GM12878 (cell line): ENCODE measurements around the gene NEGR1. TPM values are rescaled to one million over a fixed set of nuclear protein-coding genes. Genes with fewer than 3 reads are reported as not detected.

Source experiments
- ATAC-seq: fragments of 200-7000 bp; cut with Tn5 transposase; 3 replicates; pipeline ENCODE4 v1.9.1; 2020; ENCODE audit warnings: mild to moderate bottlenecking, moderate library complexity
- BruUV-seq: library from RNA; stranded (reverse); fragments of 400-500 nt; replicated peaks from 2 replicates; lab custom pipeline; 2021; lab: Mats Ljungman, UMichigan
- CTCF ChIA-PET: fragments of 300-600 bp; sonication (Branson Sonifier 250); formaldehyde crosslinking; extraction: SDS; loops from one replicate; lab custom pipeline; 2021; ENCODE audit warnings: inconsistent platforms; lab: Yijun Ruan, JAX
- POLR2A ChIA-PET: fragments of 350-600 bp; formaldehyde crosslinking; extraction: SDS; loops from one replicate; lab custom pipeline; 2021; ENCODE audit warnings: inconsistent platforms; lab: Charles Lee
- RAD21 ChIA-PET: fragments of 300-600 bp; sonication (Branson Sonifier 250); formaldehyde crosslinking; loops from one replicate; lab custom pipeline; 2023; ENCODE audit warnings: antibody characterized with exemption; ENCODE audit not compliant: unreplicated experiment; lab: Charles Lee
- SMC1A ChIA-PET: fragments of 300-600 bp; sonication (Branson Sonifier 250); formaldehyde crosslinking; loops from one replicate; lab custom pipeline; 2023; ENCODE audit not compliant: unreplicated experiment, uncharacterized antibody; lab: Charles Lee
- DNase-seq: peaks from one replicate; pipeline ENCODE4 v3.0.0-alpha.2; 2011; ENCODE audit warnings: low read depth, low spot score
- FAIRE-seq: peaks from 3 replicates; lab custom pipeline; 2011; peaks lifted over from hg19 to GRCh38; lab: Jason Lieb, UNC
- H2AFZ ChIP-seq: 2 replicates; pipeline ENCODE4 v1.6.0; 2011; ENCODE audit warnings: low read depth, low read length, control low read depth; ENCODE audit not compliant: control insufficient read depth
- H3K27ac ChIP-seq: 2 replicates; pipeline ENCODE4 v1.5.1; 2011; ENCODE audit warnings: control low read depth; ENCODE audit not compliant: control insufficient read depth, insufficient read depth
- H3K27me3 ChIP-seq, 2 experiments: replicated peaks in 1 of 2; 2 replicates each; pipeline versions ENCODE4 v1.6.0 to v1.6.1; 2011; ENCODE audit warnings: low read length in 1 of 2; ENCODE audit not compliant: control insufficient read depth in 2 of 2, insufficient read depth in 2 of 2
- H3K36me3 ChIP-seq, 2 experiments: 2 replicates each; pipeline ENCODE4 v1.5.1; 2011; ENCODE audit warnings: low read length in 1 of 2; ENCODE audit not compliant: control insufficient read depth in 2 of 2, insufficient read depth in 2 of 2
- H3K4me1 ChIP-seq: 2 replicates; pipeline ENCODE4 v1.6.1; 2011; ENCODE audit warnings: mild to moderate bottlenecking, low read length, moderate library complexity, mixed read lengths; ENCODE audit not compliant: control insufficient read depth, insufficient read depth
- H3K4me2 ChIP-seq: 2 replicates; pipeline ENCODE4 v1.6.0; 2011; ENCODE audit warnings: control low read depth; ENCODE audit not compliant: control insufficient read depth, insufficient read depth
- H3K4me3 ChIP-seq: fragments of 200-600 bp; sonication (generic); 2 replicates; pipeline ENCODE4 v1.5.1; 2016
- H3K79me2 ChIP-seq: 2 replicates; pipeline ENCODE4 v1.6.0; 2011; ENCODE audit warnings: low read length; ENCODE audit not compliant: control insufficient read depth, insufficient read depth
- H3K9ac ChIP-seq: 2 replicates; pipeline ENCODE4 v1.8.0; 2011; ENCODE audit warnings: low read length, control low read depth, mixed read lengths; ENCODE audit not compliant: control insufficient read depth, insufficient read depth
- H3K9me3 ChIP-seq: replicated peaks from 3 replicates; pipeline ENCODE4 v1.5.1; 2011; ENCODE audit warnings: mild to moderate bottlenecking, low read length; ENCODE audit not compliant: control insufficient read depth, insufficient read depth
- H4K20me1 ChIP-seq: 2 replicates; pipeline ENCODE4 v1.6.0; 2011; ENCODE audit not compliant: control insufficient read depth, insufficient read depth
- CUX1 ChIP-seq: IDR thresholded peaks from 2 replicates; pipeline ENCODE4 v1.6.1; 2012; ENCODE audit warnings: improper control_type of control experiment, low read depth, low read length; ENCODE audit not compliant: insufficient replicate concordance
- ELK1 ChIP-seq: IDR thresholded peaks from 2 replicates; pipeline ENCODE4 v1.6.1; 2012; ENCODE audit warnings: low read depth, low read length, improper control_type of control experiment
- ETV6 ChIP-seq, 2 experiments: fragments of 450-650 bp in 1 of 2; IDR thresholded peaks in 1 of 2; conservative IDR thresholded peaks in 1 of 2; 2 replicates each; pipeline ENCODE4 v1.6.1; 2014; ENCODE audit warnings: antibody characterized with exemption in 1 of 2, borderline replicate concordance in 1 of 2, low read depth in 1 of 2, mild to moderate bottlenecking in 1 of 2, moderate library complexity in 1 of 2
- FOS ChIP-seq: IDR thresholded peaks from 3 replicates; pipeline ENCODE4 v1.6.1; 2011; ENCODE audit warnings: borderline replicate concordance; ENCODE audit not compliant: insufficient read length; ENCODE audit errors: extremely low read depth
- HDGF ChIP-seq: fragments of 450-650 bp; IDR thresholded peaks from 2 replicates; pipeline ENCODE4 v1.6.1; 2016; ENCODE audit warnings: antibody characterized with exemption
- KAT2A ChIP-seq: conservative IDR thresholded peaks from 2 replicates; pipeline ENCODE4 v1.6.1; 2011; ENCODE audit warnings: low read depth, low read length; ENCODE audit not compliant: control insufficient read depth
- MEF2B ChIP-seq: fragments of 450-650 bp; IDR thresholded peaks from 2 replicates; pipeline ENCODE4 v1.6.1; 2018; ENCODE audit warnings: mild to moderate bottlenecking, moderate library complexity; ENCODE audit not compliant: partially characterized antibody, poor library complexity, severe bottlenecking
- MXI1 ChIP-seq: fragments of 150-350 bp; IDR thresholded peaks from 2 replicates; pipeline ENCODE4 v1.6.1; 2011; ENCODE audit warnings: low read depth, mild to moderate bottlenecking, inconsistent platforms, low read length, improper control_type of control experiment
- NRF1 ChIP-seq: conservative IDR thresholded peaks from 2 replicates; pipeline ENCODE4 v1.6.1; 2011; ENCODE audit warnings: mild to moderate bottlenecking, low read depth, low read length, improper control_type of control experiment
- SIN3A ChIP-seq: IDR thresholded peaks from 2 replicates; pipeline ENCODE4 v1.6.1; 2012; ENCODE audit warnings: low read depth, low read length, improper control_type of control experiment
- TCF7 ChIP-seq: IDR thresholded peaks from 2 replicates; pipeline ENCODE4 v1.6.1; 2014; ENCODE audit warnings: antibody characterized with exemption, borderline replicate concordance
- ZBED1 ChIP-seq: IDR thresholded peaks from 2 replicates; pipeline ENCODE4 v1.6.1; 2016; ENCODE audit warnings: borderline replicate concordance
- WGBS: methylation state at CpG from one replicate; pipeline ENCODE4 v1.1.6; 2016; ENCODE audit warnings: low lambda C conversion rate; ENCODE audit not compliant: insufficient replicate concordance, insufficient coverage; ENCODE audit errors: missing lambda C conversion rate; 5-methylcytosine and 5-hydroxymethylcytosine counted together
- in situ Hi-C: fragments of 300-500 bp; cut with MboI; formaldehyde crosslinking; loops from 9 replicates; pipeline ENCODE4 v1.14.3; 2018; ENCODE audit warnings: mixed read lengths
- intact Hi-C: fragments of 100-400 bp; cut with micrococcal nuclease; formaldehyde crosslinking; loops from one replicate; pipeline ENCODE4 v1.14.2; 2022; ENCODE audit not compliant: unreplicated experiment
- polyA plus RNA-seq, 11 experiments: library from polyadenylated mRNA; depleted of rRNA in 4 of 11; unstranded in 6 of 11; stranded (reverse) in 5 of 11; fragments of >200 nt; fragmentation: Nextera tagmentation in 4 of 11; fragmentation: Illumina TruSeq in 1 of 11; extraction: Ambion mirVana in 4 of 11; extraction: Trizol in 1 of 11; gene quantifications; 1 replicate in 1 of 11; 2 replicates in 10 of 11; pipeline versions ENCODE4 v1.2.1 to v1.2.3, GENCODE V29; 2011 to 2016; ENCODE audit warnings: inconsistent platforms in 2 of 11, missing spikeins in 2 of 11, low read depth in 1 of 11
- total RNA-seq, 4 experiments: library from RNA; depleted of rRNA in 3 of 4; stranded (reverse); fragments of >200 nt in 3 of 4; fragmentation: Illumina TruSeq in 1 of 4; extraction: Trizol in 1 of 4; gene quantifications; 2 replicates each; pipeline versions ENCODE4 v1.2.1 to v1.2.3, GENCODE V29; 2013 to 2021

Gene NEGR1
- total and polyA plus RNA-seq, 10 of the 15 experiments (the other 5 are each of a cell fraction or from before 2014, with no cell fraction given), result under 0.01 to 0.03 (median 0.01) TPM; not detected in 7

- ChIA-PET SMC1A (interaction anchor here (0.9 kb wide), 1 partner anchor 24 kb away, joined by 3 read pairs; no protein-coding TSS in a partner anchor), RAD21 (no interaction called here)
Measured at GRCh38 chr1:71986160-71986559, 296.2 kb downstream of the NEGR1 start.

GRCh38 chr1:71980556-71980955, 301.8 kb downstream of the NEGR1 start:
- no TSS peak for BruUV-seq
- H4K20me1 ChIP-seq, result no peaks in the 10 kb centered on the region
- no peaks in the 10 kb centered on the region for H3K27me3 ChIP-seq
- H3K36me3 ChIP-seq, result no peaks in the 10 kb centered on the region
- no peak overlapping the region for H3K9ac ChIP-seq
- ChIA-PET CTCF (no interaction called here), RAD21 (no interaction called here), SMC1A (no interaction called here), POLR2A (no interaction called here)
- peak; percentile 45; the same call in 1 of the 3 replicates for ATAC-seq
- H2AFZ ChIP-seq, result no peak overlapping the region
- no peak for FAIRE-seq
- in situ Hi-C loops (no loop called here), intact Hi-C loops (no loop called here)
- WGBS, result 35% methylated on average over 1 of the region's 1 CpG
- H3K4me1 ChIP-seq, result no peaks in the 10 kb centered on the region
- no peak overlapping the region for H3K4me3 ChIP-seq
- H3K4me2 ChIP-seq, result no peak overlapping the region
- H3K27ac ChIP-seq, result no peak overlapping the region
- no peaks in the 10 kb centered on the region for H3K9me3 ChIP-seq
- DNase-seq, result no peak
- no peaks in the 10 kb centered on the region for H3K79me2 ChIP-seq
- TF ChIP-seq FOS, result no peak
- no peak for TF ChIP-seq CUX1
- no peak for TF ChIP-seq ELK1
- no peak for TF ChIP-seq MXI1
- TF ChIP-seq NRF1, result no peak
- no peak for TF ChIP-seq ETV6 (conservative IDR thresholded peaks at IDR 0.05 in 1 of 2, IDR thresholded peaks at IDR 0.05 in 1 of 2; ENCODE audit: borderline replicate concordance in 1 of 2, low read depth in 1 of 2)
- TF ChIP-seq HDGF, result no peak
- no peak for TF ChIP-seq KAT2A
- TF ChIP-seq SIN3A, result no peak
- no peak for TF ChIP-seq MEF2B
- no peak for TF ChIP-seq TCF7

More at GRCh38 chr1:71986160-71986559, 296.2 kb downstream of the NEGR1 start:
- H4K20me1 ChIP-seq, result no peaks in the 10 kb centered on the region
- FAIRE-seq (no peak), DNase-seq (no peak), ATAC-seq (no peak)
- no peak overlapping the region for H2AFZ ChIP-seq
- H3K4me3 ChIP-seq, result no peak overlapping the region
- TF ChIP-seq ZBED1, result no peak
- in situ Hi-C loops (no loop called here), intact Hi-C loops (no loop called here)
- no peak overlapping the region for H3K27ac ChIP-seq
- ChIA-PET CTCF (no interaction called here), POLR2A (no interaction called here)
- WGBS, result 22% methylated on average over 3 of the region's 3 CpGs
- no peak overlapping the region for H3K4me2 ChIP-seq
- no peaks in the 10 kb centered on the region for H3K36me3 ChIP-seq
- no peaks in the 10 kb centered on the region for H3K4me1 ChIP-seq
- no peaks in the 10 kb centered on the region for H3K27me3 ChIP-seq
- no peak overlapping the region for H3K9ac ChIP-seq
- BruUV-seq, result no TSS peak
- H3K79me2 ChIP-seq, result no peaks in the 10 kb centered on the region
- no peaks in the 10 kb centered on the region for H3K9me3 ChIP-seq
